HG03342 (cell line): ENCODE measurements around the gene ANAPC7.
"Not testable (repeated sequence)": the region's sequence is repeated elsewhere in the genome, so short reads cannot be mapped to it uniquely, and the experiment has no call there.

ENCODE experiments used
- ATAC-seq: cut with Tn5 transposase; IDR thresholded peaks from one replicate; pipeline ENCODE4 v1.9.1; 2021; ENCODE audit warnings: mild to moderate bottlenecking, moderate library complexity; ENCODE audit not compliant: unreplicated experiment

ANAPC7 gene

DNA sequence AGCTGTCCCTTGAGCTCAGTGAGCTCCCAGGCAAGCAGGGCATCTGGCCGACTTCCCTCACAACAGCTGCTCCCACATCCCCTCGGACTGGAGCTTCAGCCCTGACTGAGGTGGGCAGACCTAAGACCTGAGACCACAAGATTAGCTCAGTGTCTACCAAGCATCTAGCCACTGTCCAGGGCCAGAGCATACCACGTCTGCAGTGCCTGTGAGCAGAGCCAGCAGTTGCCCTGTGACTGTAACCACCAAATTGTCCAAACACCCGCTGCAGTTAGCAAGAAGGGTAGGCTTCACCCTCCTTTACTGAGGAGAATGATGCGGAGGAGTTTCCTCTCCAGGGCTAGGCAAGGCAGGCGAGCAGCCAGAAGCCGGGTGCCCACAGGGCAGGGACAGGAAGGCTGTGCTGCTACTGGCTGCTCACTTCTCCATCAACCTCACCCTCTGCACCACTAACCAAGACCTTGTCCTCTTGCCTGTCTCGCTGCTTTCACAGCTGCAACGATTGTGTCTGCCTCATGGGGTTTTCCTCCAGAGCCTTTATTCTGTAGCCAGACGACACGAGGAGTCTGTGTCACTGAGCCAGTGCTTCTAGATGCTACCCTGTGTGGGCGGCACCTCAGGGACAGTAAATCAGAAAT, 53.9 kb downstream of the ANAPC7 start:
- ATAC-seq: no peak

DNA sequence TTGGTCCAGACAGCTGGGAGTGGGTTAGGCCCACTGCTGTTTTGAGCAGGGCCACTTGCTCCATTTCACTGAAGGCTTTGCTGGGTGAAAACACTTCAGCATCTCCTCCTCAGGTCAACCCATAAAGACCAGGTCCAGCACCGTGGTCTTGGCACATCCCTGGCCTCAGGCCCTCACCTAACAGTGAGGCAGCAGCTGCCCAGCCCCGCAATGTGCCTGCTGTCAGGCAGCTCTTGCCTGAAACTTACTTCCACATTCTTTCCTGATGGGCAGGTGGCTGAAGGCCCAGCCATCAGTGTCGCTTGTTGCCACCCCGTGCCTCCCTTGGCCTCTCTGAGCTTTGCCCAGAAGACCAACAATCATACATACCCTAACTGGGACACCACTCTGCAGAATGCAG, 54.4 kb downstream of the ANAPC7 start:
- ATAC-seq: no peak

DNA sequence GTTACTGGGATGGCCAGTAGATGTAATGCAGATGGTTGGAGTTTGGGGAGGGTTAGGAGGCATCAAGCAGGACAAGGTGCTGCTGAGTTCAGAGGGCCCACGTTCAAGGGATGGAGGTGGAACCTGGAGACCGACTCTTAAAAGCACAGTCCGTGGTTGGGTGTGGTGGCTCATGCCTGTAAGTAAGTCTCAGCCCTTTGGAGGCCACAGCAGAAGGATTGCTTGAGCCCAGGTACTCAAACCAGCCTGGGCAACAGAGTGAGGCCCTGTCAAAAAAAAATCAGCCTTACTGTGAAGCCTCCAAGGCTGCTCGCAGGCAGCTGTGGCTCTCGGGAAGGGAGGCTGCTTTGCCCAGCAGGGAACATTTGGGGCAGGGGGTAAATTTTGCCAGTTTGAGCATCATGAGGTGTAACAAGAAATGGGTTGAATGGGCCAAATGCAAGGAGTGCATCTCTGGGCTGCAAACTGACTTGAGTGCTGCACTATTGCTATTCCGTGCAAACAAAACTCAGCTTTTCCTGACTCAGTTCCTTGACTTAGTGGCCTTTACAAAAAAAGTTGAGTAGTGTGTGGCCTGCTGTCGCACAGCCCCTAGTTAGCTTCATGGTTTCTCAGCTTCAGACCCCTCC, 55.0 kb downstream of the ANAPC7 start:
- ATAC-seq: no peak

DNA sequence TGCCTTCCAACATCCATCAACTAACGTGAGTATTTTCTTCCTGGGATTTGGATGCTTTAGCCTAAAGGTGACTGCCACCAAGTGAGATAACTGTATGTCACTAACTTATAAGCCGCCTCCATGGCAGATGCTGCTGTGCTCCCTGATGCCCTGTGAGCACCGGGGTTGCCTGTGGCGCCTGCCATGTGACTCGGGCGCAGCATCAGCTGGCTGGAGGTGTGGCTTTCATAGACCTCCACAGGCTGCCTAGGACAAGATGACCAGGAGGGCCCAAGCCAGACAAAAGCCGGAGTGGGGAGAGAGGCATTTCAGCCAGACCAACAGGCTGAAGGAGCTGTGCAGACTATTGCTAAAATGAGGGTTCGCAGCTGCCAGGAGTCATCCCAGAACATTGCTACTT, 55.7 kb downstream of the ANAPC7 start:
- no peak for ATAC-seq

DNA sequence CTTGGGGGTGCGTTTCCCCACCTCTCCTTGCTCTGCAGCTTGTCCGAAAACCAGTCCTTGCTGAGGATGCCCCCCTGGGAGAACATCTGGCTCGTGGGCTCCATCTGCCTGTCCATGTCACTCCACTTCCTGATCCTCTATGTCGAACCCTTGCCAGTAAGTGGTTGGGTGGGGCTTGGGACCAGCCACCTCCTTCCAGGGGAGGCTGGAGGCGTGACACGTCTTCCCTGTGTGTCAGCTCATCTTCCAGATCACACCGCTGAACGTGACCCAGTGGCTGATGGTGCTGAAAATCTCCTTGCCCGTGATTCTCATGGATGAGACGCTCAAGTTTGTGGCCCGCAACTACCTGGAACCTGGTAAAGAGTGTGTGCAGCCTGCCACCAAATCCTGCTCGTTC, 57.5 kb downstream of the ANAPC7 start:
- no peak for ATAC-seq

DNA sequence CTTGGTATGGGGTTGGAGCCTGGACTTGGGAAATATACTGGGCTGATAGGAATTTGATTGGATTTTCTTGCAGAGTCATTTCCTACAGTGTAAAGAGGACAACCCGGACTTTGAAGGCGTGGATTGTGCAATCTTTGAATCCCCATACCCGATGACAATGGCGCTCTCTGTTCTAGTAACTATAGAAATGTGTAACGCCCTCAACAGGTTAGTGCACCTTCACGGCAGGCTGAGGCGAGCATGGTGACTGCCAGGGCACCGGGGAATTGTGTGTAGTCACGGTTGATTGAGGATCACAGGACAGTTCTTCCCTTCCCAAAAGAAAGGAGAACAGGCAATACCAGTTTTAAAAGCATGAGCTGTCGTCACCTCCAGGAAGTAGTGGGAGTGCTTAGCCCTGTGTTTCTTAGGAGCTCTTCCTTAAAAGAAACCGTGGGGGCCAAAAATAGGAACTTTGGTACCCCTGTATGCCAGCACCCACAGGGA, 58.3 kb downstream of the ANAPC7 start:
- ATAC-seq: no peak

DNA sequence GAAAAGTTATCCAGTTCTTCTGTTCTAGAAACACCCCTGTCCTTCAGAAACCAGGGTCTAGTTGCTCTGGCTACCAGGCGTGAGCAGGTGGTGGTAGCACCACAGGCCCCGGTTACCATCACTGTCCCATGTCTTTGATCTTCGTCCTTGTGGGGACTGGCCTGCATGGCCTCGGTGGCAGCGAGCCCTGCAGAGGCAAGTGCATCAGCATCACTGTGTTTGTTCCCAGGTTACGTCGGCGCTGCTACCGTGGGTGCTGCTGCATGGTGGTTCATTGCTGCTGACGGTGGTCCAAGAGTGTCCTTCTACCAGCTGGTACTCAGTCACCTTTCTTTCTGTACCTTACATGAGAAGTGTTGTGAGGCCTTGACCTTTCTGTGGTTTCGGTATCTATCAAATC, 58.9 kb downstream of the ANAPC7 start:
- ATAC-seq: no peak

DNA sequence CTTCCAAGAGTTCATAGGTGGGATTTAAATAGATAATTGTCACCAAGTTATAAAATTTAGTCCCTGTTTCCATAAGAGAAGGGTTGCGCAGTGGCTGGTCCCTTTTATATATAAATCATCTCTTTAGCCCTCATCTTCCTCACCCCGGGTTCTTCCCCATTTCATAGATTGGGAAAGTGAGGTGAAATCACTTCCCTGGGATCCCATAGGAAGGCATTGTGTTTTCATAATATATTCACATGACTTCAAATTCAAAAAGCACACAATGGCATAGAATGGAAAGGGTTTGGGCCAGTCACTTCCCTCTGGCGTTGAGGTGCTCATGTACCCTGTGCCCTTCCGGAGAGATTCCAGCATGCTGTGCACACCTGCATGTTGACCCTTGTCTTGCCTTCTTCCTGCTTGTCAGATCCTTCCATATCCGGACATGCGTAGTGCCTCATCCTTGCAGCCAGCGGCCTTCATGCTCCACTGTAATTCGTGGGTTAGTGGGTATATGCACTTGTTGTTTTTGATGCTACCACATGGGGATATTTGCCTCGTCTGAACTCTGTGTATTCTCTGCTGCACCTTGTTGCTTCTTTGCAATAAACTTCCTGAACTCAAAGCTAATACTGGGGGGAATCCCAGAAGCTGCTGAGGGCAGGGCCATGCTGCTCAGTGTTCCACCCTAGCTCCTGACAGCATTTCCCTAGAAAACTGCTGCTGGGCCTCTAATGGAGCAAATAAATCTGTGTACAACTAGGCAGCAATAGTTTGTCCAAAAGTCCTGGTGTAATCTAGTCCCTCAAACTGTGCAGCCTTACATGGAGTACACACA, 59.6 kb downstream of the ANAPC7 start:
- ATAC-seq: no peak

DNA sequence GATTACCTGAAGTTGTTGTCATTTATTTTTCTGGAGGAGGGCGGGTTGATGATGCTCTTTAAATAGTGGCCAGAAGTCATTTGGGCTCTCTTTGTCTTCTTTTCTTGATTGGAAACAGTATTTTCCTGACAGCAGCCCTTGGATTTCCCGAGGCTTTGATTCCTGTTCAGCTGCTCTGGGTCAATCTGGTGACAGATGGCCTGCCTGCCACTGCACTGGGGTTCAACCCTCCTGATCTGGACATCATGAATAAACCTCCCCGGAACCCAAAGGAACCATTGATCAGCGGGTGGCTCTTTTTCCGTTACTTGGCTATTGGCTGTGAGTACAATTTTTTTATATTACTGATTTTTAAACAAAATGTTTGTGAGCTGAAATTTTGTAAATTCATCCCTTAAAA, 60.4 kb downstream of the ANAPC7 start:
- ATAC-seq: no peak

DNA sequence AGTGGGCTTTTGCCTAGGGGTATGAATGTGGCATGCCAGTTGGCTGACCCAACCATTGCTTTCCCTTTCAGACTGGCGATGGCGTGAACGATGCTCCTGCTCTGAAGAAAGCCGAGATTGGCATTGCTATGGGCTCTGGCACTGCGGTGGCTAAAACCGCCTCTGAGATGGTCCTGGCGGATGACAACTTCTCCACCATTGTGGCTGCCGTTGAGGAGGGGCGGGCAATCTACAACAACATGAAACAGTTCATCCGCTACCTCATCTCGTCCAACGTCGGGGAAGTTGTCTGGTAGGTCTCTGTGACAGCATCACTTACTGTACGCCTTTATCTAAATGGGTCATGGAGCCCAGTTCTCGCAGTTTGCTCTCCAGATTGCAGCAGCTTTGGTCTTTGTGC, 61.4 kb downstream of the ANAPC7 start:
- no peak for ATAC-seq

DNA sequence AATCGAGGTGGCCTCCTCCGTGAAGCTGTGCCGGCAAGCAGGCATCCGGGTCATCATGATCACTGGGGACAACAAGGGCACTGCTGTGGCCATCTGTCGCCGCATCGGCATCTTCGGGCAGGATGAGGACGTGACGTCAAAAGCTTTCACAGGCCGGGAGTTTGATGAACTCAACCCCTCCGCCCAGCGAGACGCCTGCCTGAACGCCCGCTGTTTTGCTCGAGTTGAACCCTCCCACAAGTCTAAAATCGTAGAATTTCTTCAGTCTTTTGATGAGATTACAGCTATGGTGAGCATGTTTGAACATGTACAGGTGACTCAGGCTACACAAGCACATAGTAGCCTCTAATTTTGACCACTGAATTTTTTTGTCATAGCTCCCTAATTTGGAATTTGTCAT, 62.8 kb downstream of the ANAPC7 start:
- ATAC-seq: no peak

DNA sequence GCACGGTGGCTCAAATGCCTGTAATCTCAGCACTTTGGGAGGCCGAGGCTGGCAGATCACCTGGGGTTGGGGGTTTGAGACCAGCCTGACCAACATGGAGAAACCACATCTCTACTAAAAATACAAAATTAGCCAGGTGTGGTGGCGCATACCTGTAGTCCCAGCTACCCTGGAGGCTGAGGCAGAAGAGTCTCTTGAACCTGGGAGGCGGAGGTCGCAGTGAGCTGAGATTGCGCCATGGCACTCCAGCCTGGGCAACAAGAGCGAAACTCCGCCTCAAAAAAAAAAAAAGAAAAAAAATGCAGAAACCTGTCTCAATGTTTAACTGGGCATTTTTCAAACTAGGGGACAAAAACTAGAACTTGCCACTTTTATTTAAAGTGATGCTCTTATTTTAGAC, 63.2 kb downstream of the ANAPC7 start:
- ATAC-seq: not testable (repeated sequence)

DNA sequence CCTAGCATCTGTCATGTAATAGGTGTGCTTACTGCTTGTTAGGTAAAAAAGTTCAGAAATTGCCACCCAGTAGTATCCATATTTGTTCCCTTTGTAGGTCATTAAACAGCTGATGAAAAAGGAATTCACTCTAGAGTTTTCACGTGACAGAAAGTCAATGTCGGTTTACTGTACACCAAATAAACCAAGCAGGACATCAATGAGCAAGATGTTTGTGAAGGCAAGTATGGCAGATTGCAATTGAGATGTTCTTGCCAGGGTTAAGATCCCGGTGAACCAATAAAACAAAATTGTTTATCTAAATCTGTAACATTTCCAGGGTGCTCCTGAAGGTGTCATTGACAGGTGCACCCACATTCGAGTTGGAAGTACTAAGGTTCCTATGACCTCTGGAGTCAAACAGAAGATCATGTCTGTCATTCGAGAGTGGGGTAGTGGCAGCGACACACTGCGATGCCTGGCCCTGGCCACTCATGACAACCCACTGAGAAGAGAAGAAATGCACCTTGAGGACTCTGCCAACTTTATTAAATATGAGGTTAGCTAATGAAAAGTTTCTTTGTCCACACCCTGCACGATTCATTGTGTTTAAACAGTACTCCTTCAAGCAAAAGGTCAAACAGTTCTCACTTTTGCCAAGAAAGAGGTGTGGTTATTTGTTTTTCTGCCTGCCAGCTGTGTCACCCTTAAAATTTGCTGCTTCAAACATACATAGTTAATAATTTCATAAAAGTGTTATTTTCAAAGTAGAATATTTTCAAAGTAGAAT, 64.1 kb downstream of the ANAPC7 start:
- ATAC-seq: no peak

DNA sequence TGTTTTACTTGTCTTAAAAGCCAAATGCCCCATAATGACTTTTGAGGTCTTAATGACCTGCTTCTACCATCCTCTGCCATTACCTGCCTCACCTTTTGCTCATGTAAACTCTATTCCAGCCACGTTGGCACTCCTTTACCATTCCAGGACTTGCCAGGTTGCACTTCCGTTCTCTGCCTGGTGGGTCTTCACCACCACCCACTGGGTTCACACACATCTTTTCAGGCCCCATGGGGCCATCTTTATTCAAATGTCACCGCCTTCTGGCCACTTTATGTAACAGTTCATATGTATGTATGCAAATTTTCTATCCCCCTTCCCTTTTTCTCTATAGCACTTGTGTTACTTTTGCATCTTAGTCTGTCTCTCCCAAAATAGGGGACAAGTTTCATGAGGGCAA, 64.8 kb downstream of the ANAPC7 start:
- ATAC-seq: no peak

DNA sequence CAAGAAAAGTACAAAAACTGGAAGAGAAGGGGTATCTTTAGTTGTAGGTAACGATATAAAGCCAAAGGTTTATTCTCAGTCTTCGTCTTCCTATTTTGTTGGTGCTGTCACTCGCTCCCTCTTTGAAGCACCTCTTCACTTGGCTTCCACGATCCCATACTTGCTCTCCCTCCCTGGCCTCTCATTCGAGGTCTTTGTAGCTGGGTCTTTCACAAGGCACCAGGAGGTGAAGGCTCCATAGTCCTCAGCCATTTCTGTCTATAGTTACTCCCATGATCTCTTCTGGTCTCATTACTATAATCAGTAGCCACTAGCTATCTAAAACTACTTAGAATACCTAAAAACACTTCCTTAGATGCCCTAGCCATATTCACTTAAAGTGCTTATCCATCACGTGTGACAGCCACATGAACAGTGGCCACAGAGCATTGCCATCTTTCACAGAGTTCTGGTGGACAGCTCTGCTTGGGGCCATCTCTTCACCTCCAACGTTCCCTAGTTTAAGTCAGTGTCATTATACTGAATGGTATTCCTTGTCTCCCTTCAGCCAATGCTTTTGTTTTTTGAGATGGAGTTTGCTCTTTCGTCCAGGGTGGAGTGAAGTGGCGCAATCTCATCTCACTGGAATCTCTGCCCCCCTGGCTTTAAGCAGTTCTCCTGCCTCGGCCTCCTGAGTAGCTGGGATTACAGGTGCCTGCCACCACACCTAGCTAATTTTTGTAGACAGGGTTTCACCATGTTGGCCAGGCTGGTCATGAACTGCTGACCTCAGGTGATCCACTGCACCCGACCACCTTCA, 65.4 kb downstream of the ANAPC7 start:
- ATAC-seq: no peak

DNA sequence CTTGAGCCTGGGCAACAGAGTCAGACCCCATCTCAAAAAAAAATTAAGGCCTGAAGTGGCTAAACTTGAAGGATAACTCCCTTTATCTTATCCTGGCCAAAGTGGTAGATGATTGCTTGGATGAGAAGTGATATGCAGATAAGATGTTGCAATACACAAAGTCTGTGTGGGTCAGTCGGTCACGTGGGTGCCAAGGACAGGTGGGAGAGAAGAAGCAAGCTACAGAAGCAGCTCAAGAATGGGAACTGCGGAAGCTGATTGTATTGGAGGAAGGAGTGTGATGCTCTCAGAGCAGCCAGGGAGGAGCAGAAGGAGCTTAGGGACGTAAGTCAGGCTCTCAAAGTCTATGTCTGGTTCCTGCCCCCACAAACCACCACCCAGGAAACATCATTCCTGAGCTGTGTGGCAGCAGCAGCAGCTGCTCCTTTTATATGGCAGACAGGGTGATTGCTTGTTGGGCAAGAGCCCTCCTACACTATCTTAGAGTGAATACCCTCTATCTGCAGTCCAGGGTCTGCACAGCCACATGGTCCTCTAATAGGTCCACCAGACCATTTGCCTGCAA, 67.9 kb downstream of the ANAPC7 start:
- no peak for ATAC-seq

DNA sequence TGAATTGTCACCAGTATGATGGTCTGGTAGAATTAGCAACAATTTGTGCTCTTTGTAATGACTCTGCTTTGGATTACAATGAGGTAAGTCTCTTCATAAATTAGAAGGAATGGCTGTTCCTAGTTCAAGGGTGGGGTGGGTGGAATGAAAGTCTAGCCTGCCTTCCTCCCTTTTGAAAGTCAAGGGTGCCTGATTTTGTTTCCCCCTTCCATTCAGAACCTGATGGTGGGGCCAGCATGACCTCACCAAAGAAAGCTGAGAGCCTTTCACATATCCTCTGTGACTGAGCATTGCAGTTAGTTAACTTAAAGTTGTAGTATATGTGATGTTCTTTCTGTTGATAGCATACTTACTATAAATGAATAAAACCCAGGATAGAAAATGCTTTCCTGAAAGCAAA, 70.3 kb downstream of the ANAPC7 start:
- no peak for ATAC-seq

DNA sequence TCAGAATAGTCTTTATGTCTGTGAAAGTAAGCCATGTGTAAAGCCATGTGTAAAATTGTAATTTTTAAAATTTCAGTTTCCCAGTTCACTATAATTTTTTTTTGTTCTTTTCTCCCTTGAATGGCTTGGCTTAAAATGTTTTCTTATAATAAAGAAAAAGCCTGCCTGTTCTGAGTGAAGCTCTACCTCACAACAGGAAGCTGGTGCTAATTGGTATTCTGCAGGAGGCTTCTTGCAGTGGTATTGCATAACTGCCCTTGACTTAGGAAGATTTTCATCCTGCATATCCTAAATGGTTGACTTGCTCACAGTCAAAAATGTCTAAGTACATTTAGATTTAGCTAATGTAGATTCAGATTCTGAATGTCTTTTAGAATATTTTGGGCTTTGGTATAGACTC, 73.0 kb downstream of the ANAPC7 start:
- ATAC-seq: no peak

DNA sequence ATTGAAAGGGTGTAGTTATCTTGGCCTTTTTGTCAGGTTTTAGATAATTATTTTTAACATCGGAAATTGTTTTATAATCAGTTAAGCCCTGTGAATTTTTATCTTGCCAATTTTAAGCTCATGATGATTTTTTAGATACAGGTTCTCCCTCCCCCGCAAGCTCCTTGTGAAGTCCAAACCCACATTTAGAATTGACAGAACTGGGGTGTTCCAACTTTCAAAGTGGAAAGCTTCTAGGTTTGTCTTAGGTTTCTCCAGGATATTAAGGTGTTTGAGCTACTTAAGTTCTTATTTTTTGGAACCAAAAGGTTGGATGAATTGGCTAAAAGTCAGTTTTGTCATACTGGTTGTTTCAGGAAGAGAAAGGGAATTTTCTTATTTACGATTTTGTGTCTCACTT, 73.4 kb downstream of the ANAPC7 start:
- no peak for ATAC-seq

DNA sequence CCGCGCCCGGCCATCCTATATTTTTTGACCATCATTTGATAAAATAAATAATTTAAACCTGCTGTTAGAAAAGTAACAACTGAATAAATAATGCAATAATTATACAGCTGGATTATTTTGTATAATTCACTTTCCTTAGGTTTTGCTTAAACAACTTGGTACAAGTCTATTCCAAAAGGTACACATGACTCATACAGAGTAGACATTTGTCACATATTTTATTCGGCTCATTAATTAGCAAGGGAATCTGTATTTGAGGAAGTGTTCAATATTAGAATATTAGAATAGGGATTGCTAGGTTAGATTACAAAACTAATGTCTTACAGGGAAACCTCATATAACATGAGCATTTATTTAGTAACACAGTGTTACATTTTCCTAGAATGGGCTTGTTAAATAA, 73.8 kb downstream of the ANAPC7 start:
- ATAC-seq: no peak
